HCT116 (cell line): ENCODE data around the gene REPS2. TPM values are rescaled to one million over a fixed set of nuclear protein-coding genes. Genes with fewer than 3 reads are reported as not detected.

Experiments
- ATAC-seq: fragments of 200-7000 bp; cut with Tn5 transposase; 2 replicates; pipeline ENCODE4 v1.9.1; 2020; ENCODE audit warnings: mild to moderate bottlenecking, moderate library complexity
- BruUV-seq: library from RNA; stranded (reverse); fragments of 400-500 nt; replicated peaks from 2 replicates; lab custom pipeline; 2021; lab: Mats Ljungman, UMichigan
- CTCF ChIA-PET: fragments of 300-600 bp; sonication (Branson Sonifier 250); formaldehyde crosslinking; loops from one replicate; lab custom pipeline; 2021; ENCODE audit warnings: antibody characterized with exemption; lab: Charles Lee
- POLR2A ChIA-PET: fragments of 300-600, 350-600 bp; sonication (Branson Sonifier 250); formaldehyde crosslinking; loops from one replicate; lab custom pipeline; 2021; ENCODE audit warnings: antibody characterized with exemption; lab: Charles Lee
- RAD21 ChIA-PET, 2 experiments: fragments of 300-600 bp; sonication (Branson Sonifier 250); formaldehyde crosslinking; loops; one replicate each; lab custom pipeline; 2023; ENCODE audit warnings: low total read pairs in 2 of 2; ENCODE audit not compliant: uncharacterized antibody in 2 of 2, unreplicated experiment in 2 of 2, low non-redundant PET in 1 of 2; lab: Charles Lee
- DNase-seq: peaks from one replicate; pipeline ENCODE4 v3.0.0-alpha.2; 2010; ENCODE audit warnings: low read depth, low spot score
- H2AFZ ChIP-seq: fragments of 200-600 bp; shearing (Covaris generic), sonication (generic); 2 replicates; pipeline ENCODE4 v1.6.1; 2017; ENCODE audit warnings: low read depth, mixed run types, mixed read lengths, antibody characterized with exemption, low read length; ENCODE audit not compliant: poor library complexity, severe bottlenecking
- H3K27ac ChIP-seq: 2 replicates; pipeline ENCODE4 v1.5.1; 2012; ENCODE audit warnings: low read depth, low read length
- H3K27me3 ChIP-seq: fragments of 200-600 bp; sonication (generic); 2 replicates; pipeline ENCODE4 v1.6.1; 2016; ENCODE audit warnings: mixed run types, low read length, mixed read lengths; ENCODE audit not compliant: insufficient read depth
- H3K36me3 ChIP-seq, 2 experiments: fragments of 200-500 bp in 1 of 2; fragments of 200-600 bp in 1 of 2; sonication (Bioruptor generic) in 1 of 2; sonication (generic) in 1 of 2; 2 replicates each; pipeline versions ENCODE4 v1.5.1 to v1.6.1; 2014 to 2016; ENCODE audit warnings: low read length in 2 of 2, inconsistent platforms in 1 of 2, mixed read lengths in 1 of 2, mixed run types in 1 of 2; ENCODE audit not compliant: insufficient read depth in 2 of 2, control insufficient read depth in 1 of 2
- H3K4me1 ChIP-seq, 2 experiments: fragments of 200-600 bp in 1 of 2; sonication (generic) in 1 of 2; 2 replicates each; pipeline versions ENCODE4 v1.5.1 to v1.6.1; 2012 to 2017; ENCODE audit warnings: low read length in 2 of 2, inconsistent platforms in 1 of 2, mild to moderate bottlenecking in 1 of 2, mixed read lengths in 1 of 2, mixed run types in 1 of 2, moderate library complexity in 1 of 2; ENCODE audit not compliant: insufficient read depth in 2 of 2, control insufficient read depth in 1 of 2
- H3K4me2 ChIP-seq: fragments of 200-600 bp; sonication (generic); 2 replicates; pipeline ENCODE4 v1.6.1; 2017; ENCODE audit warnings: mixed run types, low read length, mixed read lengths
- H3K4me3 ChIP-seq, 2 experiments: fragments of 200-600 bp in 1 of 2; sonication (generic) in 1 of 2; replicated peaks in 1 of 2; 2 replicates each; pipeline ENCODE4 v1.5.1; 2011 to 2016; ENCODE audit warnings: low read length in 2 of 2, control low read depth in 1 of 2, low read depth in 1 of 2, mild to moderate bottlenecking in 1 of 2, mixed read lengths in 1 of 2, mixed run types in 1 of 2
- H3K79me2 ChIP-seq: fragments of 200-600 bp; sonication (generic); 2 replicates; pipeline ENCODE4 v1.6.1; 2017; ENCODE audit warnings: mild to moderate bottlenecking, mixed run types, low read length, moderate library complexity, mixed read lengths; ENCODE audit not compliant: insufficient read depth
- H3K9ac ChIP-seq: fragments of 200-600 bp; sonication (generic); 2 replicates; pipeline ENCODE4 v1.6.1; 2016; ENCODE audit warnings: low read length, mixed read lengths
- H3K9me2 ChIP-seq: fragments of 200-600 bp; sonication (generic), shearing (Covaris generic); 2 replicates; pipeline ENCODE4 v1.6.1; 2017; ENCODE audit warnings: mixed run types, mild to moderate bottlenecking, moderate library complexity; ENCODE audit not compliant: insufficient read depth
- H3K9me3 ChIP-seq, 2 experiments: fragments of 200-500 bp in 1 of 2; fragments of 200-600 bp in 1 of 2; sonication (Bioruptor generic) in 1 of 2; sonication (generic) in 1 of 2; 2 replicates each; pipeline ENCODE4 v1.6.1; 2014 to 2017; ENCODE audit warnings: low read length in 2 of 2, mixed read lengths in 2 of 2, inconsistent platforms in 1 of 2, low read depth in 1 of 2, mild to moderate bottlenecking in 1 of 2, mixed run types in 1 of 2, moderate library complexity in 1 of 2; ENCODE audit not compliant: control insufficient read depth in 1 of 2, insufficient read depth in 1 of 2
- H4K20me1 ChIP-seq: fragments of 200-600 bp; sonication (generic), shearing (Covaris generic); 2 replicates; pipeline ENCODE4 v1.6.1; 2017; ENCODE audit warnings: mixed run types, mild to moderate bottlenecking, moderate library complexity; ENCODE audit not compliant: insufficient read depth
- CBX3 ChIP-seq: IDR thresholded peaks from 2 replicates; pipeline ENCODE4 v1.6.1; 2012; ENCODE audit warnings: low read depth
- EGR1 ChIP-seq: IDR thresholded peaks from 2 replicates; pipeline ENCODE4 v1.6.1; 2012; ENCODE audit warnings: low read depth
- ELF1 ChIP-seq: IDR thresholded peaks from 2 replicates; pipeline ENCODE4 v1.6.1; 2012; ENCODE audit warnings: low read depth, borderline replicate concordance
- EZH2phosphoT487 ChIP-seq: fragments of 200-600 bp; IDR thresholded peaks from 2 replicates; pipeline ENCODE4 v1.6.1; 2018; ENCODE audit warnings: antibody characterized with exemption, borderline replicate concordance
- FOSL1 ChIP-seq: IDR thresholded peaks from 2 replicates; pipeline ENCODE4 v1.6.1; 2012; ENCODE audit warnings: low read depth
- JUND ChIP-seq: IDR thresholded peaks from 2 replicates; pipeline ENCODE4 v1.6.1; 2012
- SIN3A ChIP-seq: IDR thresholded peaks from 2 replicates; pipeline ENCODE4 v1.6.1; 2012; ENCODE audit warnings: low read depth
- TCF7L2 ChIP-seq: IDR thresholded peaks from 2 replicates; pipeline ENCODE4 v1.7.0; 2011; ENCODE audit warnings: borderline replicate concordance, inconsistent platforms; ENCODE audit not compliant: insufficient read depth, insufficient read length; ENCODE audit errors: extremely low read depth
- ZBTB33 ChIP-seq: IDR thresholded peaks from 2 replicates; pipeline ENCODE4 v1.6.1; 2011; ENCODE audit warnings: mild to moderate bottlenecking, low read length, moderate library complexity; ENCODE audit not compliant: insufficient replicate concordance; ENCODE audit errors: extremely low read depth
- ZFX ChIP-seq: fragments of 450-650 bp; IDR thresholded peaks from 2 replicates; pipeline ENCODE4 v1.6.1; 2017
- intact Hi-C: fragments of 100-400 bp; cut with micrococcal nuclease; formaldehyde crosslinking; loops from 2 replicates; pipeline ENCODE4 v1.10.0; 2022
- total RNA-seq: library from RNA; stranded (reverse); gene quantifications from one replicate; pipeline ENCODE4 v1.2.1, GENCODE V29; 2021; ENCODE audit not compliant: unreplicated experiment
- TF ChIP-seq, protein P1 (sequence below): IDR thresholded peaks from 2 replicates; pipeline ENCODE4 v1.6.1; 2012
- TF ChIP-seq, protein P2 (sequence below): IDR thresholded peaks from 2 replicates; pipeline ENCODE4 v1.6.1; 2012

The REPS2 gene
- total RNA-seq, 1 experiment from 2014 or later = 4.5 TPM

DNA sequence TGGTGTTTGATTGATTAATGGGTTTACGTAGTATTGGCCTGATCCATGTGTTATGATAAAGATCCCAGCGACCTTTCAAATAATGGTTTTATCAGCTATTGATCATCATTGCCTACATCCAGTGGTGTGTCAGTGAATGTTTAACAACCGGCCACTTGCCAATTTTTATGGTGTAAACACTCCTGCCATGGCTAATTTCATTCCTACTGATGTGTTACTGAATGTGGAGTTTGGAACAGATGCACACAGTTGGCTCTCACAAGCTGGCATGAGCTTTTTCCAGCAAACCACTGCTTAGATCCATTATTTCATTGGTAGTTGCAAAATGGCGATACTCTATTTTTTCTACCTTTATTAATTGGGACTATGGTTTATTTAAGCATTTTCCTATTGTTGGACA, 139.9 kb downstream of the REPS2 start:
- DNase-seq = no peak
- RAD21 ChIA-PET = no interaction called here
- Histone ChIP-seq H3K9me2 (no peaks in the 10 kb centered on the region), H4K20me1 (no peaks in the 10 kb centered on the region), H3K79me2 (no peaks in the 10 kb centered on the region), H3K27me3 (no peaks in the 10 kb centered on the region), H3K27ac (no peak overlapping the region), H3K36me3 (no peaks in the 10 kb centered on the region), H3K4me1 (no peaks in the 10 kb centered on the region), H2AFZ (no peak overlapping the region), H3K9ac (no peak overlapping the region), H3K4me2 (no peak overlapping the region), H3K9me3 (no peaks in the 10 kb centered on the region), H3K4me3 (no peak overlapping the region)
- no peak for ATAC-seq
- intact Hi-C loops = loop anchor here (10.0 kb wide), 1 partner anchor 262 kb away; no protein-coding TSS in a partner anchor
- no peak for TF ChIP-seq FOSL1
- BruUV-seq = no TSS peak
- CTCF ChIA-PET = no interaction called here
- POLR2A ChIA-PET = no interaction called here

GRCh38 chrX:17095161-17095560, 148.7 kb downstream of the REPS2 start:
- Histone ChIP-seq H2AFZ (no peak overlapping the region), H4K20me1 (no peaks in the 10 kb centered on the region), H3K27ac (no peak overlapping the region), H3K9me2 (no peaks in the 10 kb centered on the region), H3K4me1 (no peaks in the 10 kb centered on the region), H3K9ac (no peak overlapping the region), H3K36me3 (no peaks in the 10 kb centered on the region), H3K27me3 (no peaks in the 10 kb centered on the region), H3K9me3 (no peaks in the 10 kb centered on the region), H3K4me2 (no peak overlapping the region), H3K79me2 (no peaks in the 10 kb centered on the region), H3K4me3 (no peak overlapping the region)
- DNase-seq (no peak), ATAC-seq (no peak)
- RAD21 ChIA-PET = no interaction called here
- BruUV-seq = no TSS peak
- POLR2A ChIA-PET = no interaction called here
- CTCF ChIA-PET = no interaction called here
- intact Hi-C loops = no loop called here
- TF ChIP-seq ZFX (no peak), ELF1 (no peak), FOSL1 (no peak), JUND (no peak), EZH2phosphoT487 (no peak), SIN3A (no peak), EGR1 (no peak), TCF7L2 (no peak), ZBTB33 (no peak), CBX3 (no peak)
- TF ChIP-seq, protein P1, sequence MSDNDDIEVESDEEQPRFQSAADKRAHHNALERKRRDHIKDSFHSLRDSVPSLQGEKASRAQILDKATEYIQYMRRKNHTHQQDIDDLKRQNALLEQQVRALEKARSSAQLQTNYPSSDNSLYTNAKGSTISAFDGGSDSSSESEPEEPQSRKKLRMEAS = no peak
- TF ChIP-seq, protein P2, sequence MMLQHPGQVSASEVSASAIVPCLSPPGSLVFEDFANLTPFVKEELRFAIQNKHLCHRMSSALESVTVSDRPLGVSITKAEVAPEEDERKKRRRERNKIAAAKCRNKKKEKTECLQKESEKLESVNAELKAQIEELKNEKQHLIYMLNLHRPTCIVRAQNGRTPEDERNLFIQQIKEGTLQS = no peak
- TF ChIP-seq, all 23 proteins: peak for 0
